Forelimb muscle (tissue), 1 donor: ENCODE data around the gene PHF13. TPM values are rescaled to one million over a fixed set of nuclear protein-coding genes. Genes with fewer than 3 reads are reported as not detected.

ENCODE experiments used
- DNase-seq: peaks from one replicate; pipeline ENCODE4 v3.0.0-alpha.2; 2013; ENCODE audit warnings: low read depth
- polyA plus RNA-seq: library from polyadenylated mRNA; unstranded; fragments of 120-200 nt; gene quantifications from one replicate; pipeline ENCODE4 v1.2.1, GENCODE V29; 2013; ENCODE audit not compliant: insufficient read length

The PHF13 gene
- polyA plus RNA-seq, 1 donor, result 18.4 TPM

- no peak for DNase-seq
Observed at GRCh38 chr1:6601923-6602668, 11.4 kb upstream of the PHF13 start.

- peak; percentile 62 for DNase-seq
Observed at GRCh38 chr1:6602669-6603237, 10.8 kb upstream of the PHF13 start, which contains the start of gene KLHL21. Gene KLHL21, minus strand, starts transcription at chr1:6602869. Its CDS starts 52 bp downstream, at chr1:6602817.

- peak; percentile 57 for DNase-seq
Observed at GRCh38 chr1:6603238-6603914, 10.2 kb upstream of the PHF13 start.

- peak; percentile 39 for DNase-seq
Observed at GRCh38 chr1:6603915-6604558, 9.5 kb upstream of the PHF13 start.

GRCh38 chr1:6612641-6613360 is 730 bp upstream of the PHF13 start:
- DNase-seq, result no peak

GRCh38 chr1:6614019-6614928 is 743 bp downstream of the PHF13 start:
- DNase-seq, result no peak

- DNase-seq, result no peak
Observed at GRCh38 chr1:6614929-6615785, 1.6 kb downstream of the PHF13 start.

- no peak for DNase-seq
Observed at GRCh38 chr1:6619045-6619444, 5.5 kb downstream of the PHF13 start.

- no peak for DNase-seq
Observed at GRCh38 chr1:6621429-6622391, 8.2 kb downstream of the PHF13 start.

- DNase-seq, result no peak
Observed at GRCh38 chr1:6622396-6623152, 9.0 kb downstream of the PHF13 start.

GRCh38 chr1:6623269-6623965 is 9.9 kb downstream of the PHF13 start:
- no peak for DNase-seq

- DNase-seq, result no peak
Observed at GRCh38 chr1:6624710-6625583, 11.4 kb downstream of the PHF13 start, which contains the start of gene THAP3. Gene THAP3, plus strand, starts transcription at chr1:6624868. Its CDS starts 351 bp downstream, at chr1:6625219.

GRCh38 chr1:6625584-6626149 is 12.1 kb downstream of the PHF13 start:
- no peak for DNase-seq

GRCh38 chr1:6627031-6627430 is 13.5 kb downstream of the PHF13 start:
- DNase-seq, result no peak

GRCh38 chr1:6627841-6628545 is 14.5 kb downstream of the PHF13 start:
- no peak for DNase-seq
